OCI-LY7 (cell line): Measurements from ENCODE around the gene FAM227A. TPM values are rescaled to one million over a fixed set of nuclear protein-coding genes. Genes with fewer than 3 reads are reported as not detected.

ENCODE experiments used
- BruUV-seq: library from RNA; stranded (reverse); fragments of 400-500 nt; replicated peaks from 2 replicates; lab custom pipeline; 2021; lab: Mats Ljungman, UMichigan
- CTCF ChIA-PET: fragments of 300-600 bp; sonication (Branson Sonifier 250); formaldehyde crosslinking; loops from one replicate; lab custom pipeline; 2022; ENCODE audit warnings: antibody characterized with exemption; ENCODE audit not compliant: unreplicated experiment; lab: Charles Lee
- POLR2A ChIA-PET: fragments of 300-600 bp; sonication (Branson Sonifier 250); formaldehyde crosslinking; loops from one replicate; lab custom pipeline; 2022; ENCODE audit warnings: antibody characterized with exemption; lab: Charles Lee
- DNase-seq: peaks from one replicate; pipeline ENCODE4 v3.0.0-alpha.2; 2015; ENCODE audit warnings: low spot score
- H2AFZ ChIP-seq: fragments of 200-600 bp; sonication (generic), shearing (Covaris generic); 2 replicates; pipeline ENCODE4 v1.6.1; 2014; ENCODE audit warnings: mild to moderate bottlenecking, antibody characterized with exemption, low read length, moderate library complexity
- H3K27ac ChIP-seq: fragments of 200-600 bp; sonication (generic); 2 replicates; pipeline ENCODE4 v1.5.1; 2014; ENCODE audit warnings: mixed run types, low read depth, mild to moderate bottlenecking, moderate library complexity, low read length, inconsistent platforms; ENCODE audit not compliant: poor library complexity, severe bottlenecking
- H3K36me3 ChIP-seq: fragments of 200-600 bp; sonication (generic); 2 replicates; pipeline ENCODE4 v1.6.1; 2014; ENCODE audit warnings: mild to moderate bottlenecking, antibody characterized with exemption, low read length, moderate library complexity, mixed read lengths; ENCODE audit not compliant: insufficient read depth
- H3K4me1 ChIP-seq: fragments of 200-600 bp; sonication (generic); 2 replicates; pipeline ENCODE4 v1.5.1; 2014; ENCODE audit warnings: mild to moderate bottlenecking, low read length; ENCODE audit not compliant: insufficient read depth, poor library complexity, severe bottlenecking
- H3K4me2 ChIP-seq: fragments of 200-600 bp; sonication (generic); 2 replicates; pipeline ENCODE4 v1.6.1; 2014; ENCODE audit warnings: mild to moderate bottlenecking, low read length
- H3K4me3 ChIP-seq: fragments of 200-600 bp; sonication (generic); 2 replicates; pipeline ENCODE4 v1.5.1; 2014; ENCODE audit warnings: mild to moderate bottlenecking, low read depth, low read length; ENCODE audit not compliant: poor library complexity, severe bottlenecking
- H3K79me2 ChIP-seq: fragments of 200-600 bp; sonication (generic); 2 replicates; pipeline ENCODE4 v1.6.1; 2016; ENCODE audit warnings: low read depth, mild to moderate bottlenecking, low read length, moderate library complexity, mixed read lengths; ENCODE audit not compliant: insufficient read depth
- H3K9me2 ChIP-seq: fragments of 200-600 bp; sonication (generic); 2 replicates; pipeline ENCODE4 v1.6.1; 2016; ENCODE audit warnings: mild to moderate bottlenecking, low read length, mixed read lengths; ENCODE audit not compliant: insufficient read depth
- H3K9me3 ChIP-seq: fragments of 200-600 bp; sonication (generic); 2 replicates; pipeline ENCODE4 v1.6.1; 2014; ENCODE audit warnings: mild to moderate bottlenecking, mixed run types, low read length, mixed read lengths
- H4K20me1 ChIP-seq: fragments of 200-600 bp; sonication (generic); 2 replicates; pipeline ENCODE4 v1.6.1; 2014; ENCODE audit warnings: mild to moderate bottlenecking, antibody characterized with exemption, low read length, moderate library complexity, mixed read lengths; ENCODE audit not compliant: insufficient read depth
- CTCF ChIP-seq: fragments of 200-600 bp; sonication (generic); conservative IDR thresholded peaks from 2 replicates; pipeline ENCODE4 v1.5.1; 2014; ENCODE audit warnings: mild to moderate bottlenecking, antibody characterized with exemption, low read length, moderate library complexity, mixed read lengths
- EZH2phosphoT487 ChIP-seq: fragments of 200-600 bp; sonication (generic); IDR thresholded peaks from 2 replicates; pipeline ENCODE4 v1.6.1; 2018; ENCODE audit warnings: low read depth, borderline replicate concordance, mild to moderate bottlenecking, mixed run types, antibody characterized with exemption, low read length, moderate library complexity, mixed read lengths
- intact Hi-C: fragments of 100-400 bp; cut with micrococcal nuclease; formaldehyde crosslinking; loops from one replicate; pipeline ENCODE4 v1.10.0; 2022; ENCODE audit not compliant: unreplicated experiment
- total RNA-seq, 2 experiments: library from RNA; depleted of rRNA in 1 of 2; stranded (reverse); fragments of >200 nt in 1 of 2; shearing (Covaris generic) in 1 of 2; gene quantifications; 2 replicates each; pipeline ENCODE4 v1.2.3, GENCODE V29; 2014 to 2022

FAM227A gene
- total RNA-seq, 2 experiments from 2014 or later: 0.16 to 0.57 TPM

GRCh38 chr22:38684895-38685294 lies 28.7 kb upstream of the FAM227A start:
- Histone ChIP-seq H3K4me3 (no peak overlapping the region), H2AFZ (no peak overlapping the region), H3K9me2 (no peaks in the 10 kb centered on the region), H3K27ac (no peak overlapping the region), H3K36me3 (peaks cover 71% of the 10 kb centered on the region), H3K4me2 (no peak overlapping the region), H3K4me1 (peaks cover 11% of the 10 kb centered on the region), H3K79me2 (peaks cover 11% of the 10 kb centered on the region), H3K9me3 (no peaks in the 10 kb centered on the region), H4K20me1 (no peaks in the 10 kb centered on the region)
- POLR2A ChIA-PET: no interaction called here
- no TSS peak for BruUV-seq
- DNase-seq: no peak
- CTCF ChIA-PET: no interaction called here
- intact Hi-C loops: no loop called here
- no peak for TF ChIP-seq CTCF
- no peak for TF ChIP-seq EZH2phosphoT487

- no TSS peak for BruUV-seq
- peaks cover 42% of the 10 kb centered on the region for H3K36me3 ChIP-seq
- H3K4me1 ChIP-seq: peaks cover 11% of the 10 kb centered on the region
- H3K9me3 ChIP-seq: no peaks in the 10 kb centered on the region
- H2AFZ ChIP-seq: peak within 1 kb of the TSS; percentile 75
- H3K4me3 ChIP-seq: peak within 1 kb of the TSS; percentile 89
- TF ChIP-seq CTCF (peak; percentile 90), EZH2phosphoT487 (no peak)
- H3K4me2 ChIP-seq: peak within 1 kb of the TSS; percentile 93
- H3K9me2 ChIP-seq: no peaks in the 10 kb centered on the region
- POLR2A ChIA-PET: interaction anchor here (0.7 to 2.1 kb wide), 5 partner anchors 17 to 346 kb away, joined by 3 to 18 read pairs (median 4); partner anchors contain the start of gene JOSD1
- H4K20me1 ChIP-seq: no peaks in the 10 kb centered on the region
- DNase-seq: peak; percentile 90
- CTCF ChIA-PET: interaction anchor here (1.1 kb wide), 1 partner anchor 17 kb away, joined by 6 read pairs; no protein-coding TSS in a partner anchor
- H3K27ac ChIP-seq: peak within 1 kb of the TSS; percentile 25
- H3K79me2 ChIP-seq: peaks cover 11% of the 10 kb centered on the region
- intact Hi-C loops: loop anchor here (2.0 kb wide), 2 partner anchors 23 to 25 kb away; partner anchors contain the start of genes CBY1, FAM227A and GTPBP1
Measured at GRCh38 chr22:38681582-38682335, 25.6 kb upstream of the FAM227A start, which contains the start of gene TOMM22. Gene TOMM22, plus strand, starts transcription at chr22:38681957. Its CDS starts 22 bp downstream, at chr22:38681979.

GRCh38 chr22:38675833-38676232 lies 19.6 kb upstream of the FAM227A start:
- Histone ChIP-seq H3K27ac (no peak overlapping the region), H3K9me3 (no peaks in the 10 kb centered on the region), H3K36me3 (0 out of 2 replicates have a peak, but pooled peaks cover 3% of the 10 kb centered on the region), H4K20me1 (no peaks in the 10 kb centered on the region), H3K9me2 (no peaks in the 10 kb centered on the region), H3K79me2 (no peaks in the 10 kb centered on the region), H3K4me3 (no peak overlapping the region), H3K4me2 (no peak overlapping the region), H3K4me1 (no peaks in the 10 kb centered on the region), H2AFZ (no peak overlapping the region)
- no peak for TF ChIP-seq EZH2phosphoT487
- no peak for TF ChIP-seq CTCF
- ChIA-PET CTCF (no interaction called here), POLR2A (no interaction called here)
- intact Hi-C loops: no loop called here
- DNase-seq: no peak
- no TSS peak for BruUV-seq
